Neutrophil (primary cell): ENCODE measurements around the gene ZNF628.

Experiments
- H3K27ac ChIP-seq: fragments of 200-600 bp; sonication (generic); 2 replicates; pipeline ENCODE4 v1.5.1; 2016; ENCODE audit warnings: mild to moderate bottlenecking, moderate library complexity
- H3K27me3 ChIP-seq: fragments of 200-600 bp; sonication (generic); 2 replicates; pipeline ENCODE4 v1.6.0; 2016; ENCODE audit warnings: mild to moderate bottlenecking
- H3K36me3 ChIP-seq: fragments of 200-600 bp; sonication (generic); 2 replicates; pipeline ENCODE4 v1.5.1; 2017
- H3K4me1 ChIP-seq, 2 experiments: fragments of 200-600 bp in 1 of 2; sonication (generic) in 1 of 2; 1 replicate in 1 of 2; 2 replicates in 1 of 2; pipeline versions ENCODE4 v1.5.1 to v1.6.1; 2013 to 2016; ENCODE audit warnings: low read depth in 1 of 2, low read length in 1 of 2, mild to moderate bottlenecking in 1 of 2, moderate library complexity in 1 of 2; ENCODE audit not compliant: control insufficient read depth in 1 of 2, insufficient read depth in 1 of 2
- H3K4me3 ChIP-seq, 2 experiments: fragments of 200-600 bp in 1 of 2; sonication (generic) in 1 of 2; 1 replicate in 1 of 2; 2 replicates in 1 of 2; pipeline ENCODE4 v1.5.1; 2013 to 2016; ENCODE audit warnings: low read depth in 1 of 2, low read length in 1 of 2, mild to moderate bottlenecking in 1 of 2, moderate library complexity in 1 of 2
- H3K9me3 ChIP-seq: fragments of 200-600 bp; sonication (generic); 2 replicates; pipeline ENCODE4 v1.5.1; 2016
- CTCF ChIP-seq: fragments of 200-600 bp; sonication (generic); IDR thresholded peaks from 2 replicates; pipeline ENCODE4 v1.5.1; 2016; ENCODE audit warnings: antibody characterized with exemption

Gene ZNF628

GRCh38 chr19:55471266-55471665 lies 5.2 kb upstream of the ZNF628 start:
- Histone ChIP-seq H3K4me3 (no peak overlapping the region), H3K27ac (no peak overlapping the region), H3K36me3 (no peaks in the 10 kb centered on the region), H3K4me1 (peaks cover 5 to 11% of the 10 kb centered on the region in 2 experiments), H3K27me3 (peaks cover 11% of the 10 kb centered on the region), H3K9me3 (no peaks in the 10 kb centered on the region)
- TF ChIP-seq CTCF = no peak

- Histone ChIP-seq H3K27ac (no peak overlapping the region), H3K4me3 (no peak overlapping the region), H3K9me3 (no peaks in the 10 kb centered on the region), H3K4me1 (peaks cover 12 to 18% of the 10 kb centered on the region in 2 experiments), H3K27me3 (peaks cover under 1% of the 10 kb centered on the region), H3K36me3 (no peaks in the 10 kb centered on the region)
- TF ChIP-seq CTCF = no peak
These were observed 4.0 kb upstream of the ZNF628 start for GRCh38 chr19:55472463-55472862.

- TF ChIP-seq CTCF = no peak
- Histone ChIP-seq H3K9me3 (no peaks in the 10 kb centered on the region), H3K4me1 (peaks cover 14 to 16% of the 10 kb centered on the region in 2 experiments), H3K4me3 (no peak overlapping the region), H3K27ac (no peak overlapping the region), H3K36me3 (no peaks in the 10 kb centered on the region), H3K27me3 (no peaks in the 10 kb centered on the region)
These were observed 3.0 kb upstream of the ZNF628 start for GRCh38 chr19:55473225-55474012.

GRCh38 chr19:55474269-55475265 lies 1.9 kb upstream of the ZNF628 start:
- no peak for TF ChIP-seq CTCF
- Histone ChIP-seq H3K36me3 (no peaks in the 10 kb centered on the region), H3K27me3 (no peaks in the 10 kb centered on the region), H3K4me1 (peaks cover 14 to 16% of the 10 kb centered on the region in 2 experiments), H3K9me3 (no peaks in the 10 kb centered on the region), H3K4me3 (no peak overlapping the region), H3K27ac (no peak overlapping the region)

GRCh38 chr19:55477905-55478304 lies 1.5 kb downstream of the ZNF628 start:
- Histone ChIP-seq H3K4me3 (no peak overlapping the region), H3K4me1 (peaks cover 14 to 16% of the 10 kb centered on the region in 2 experiments), H3K36me3 (peaks cover 20% of the 10 kb centered on the region), H3K9me3 (no peaks in the 10 kb centered on the region), H3K27ac (no peak overlapping the region), H3K27me3 (no peaks in the 10 kb centered on the region)
- no peak for TF ChIP-seq CTCF
